Activated CD4-positive, alpha-beta T cell treated with anti-CD3 and anti-CD28 coated beads, Interleukin-2, amount 50 U/mL, for 4 hours (primary cell): ENCODE data around the gene TAOK1.
"Not testable (repeated sequence)": the region's sequence is repeated elsewhere in the genome, so short reads cannot be mapped to it uniquely, and the experiment has no call there.

Experiments
- DNase-seq, 2 experiments: peaks; one replicate each; pipeline ENCODE4 v3.0.0-alpha.2; 2020

Gene TAOK1

DNA sequence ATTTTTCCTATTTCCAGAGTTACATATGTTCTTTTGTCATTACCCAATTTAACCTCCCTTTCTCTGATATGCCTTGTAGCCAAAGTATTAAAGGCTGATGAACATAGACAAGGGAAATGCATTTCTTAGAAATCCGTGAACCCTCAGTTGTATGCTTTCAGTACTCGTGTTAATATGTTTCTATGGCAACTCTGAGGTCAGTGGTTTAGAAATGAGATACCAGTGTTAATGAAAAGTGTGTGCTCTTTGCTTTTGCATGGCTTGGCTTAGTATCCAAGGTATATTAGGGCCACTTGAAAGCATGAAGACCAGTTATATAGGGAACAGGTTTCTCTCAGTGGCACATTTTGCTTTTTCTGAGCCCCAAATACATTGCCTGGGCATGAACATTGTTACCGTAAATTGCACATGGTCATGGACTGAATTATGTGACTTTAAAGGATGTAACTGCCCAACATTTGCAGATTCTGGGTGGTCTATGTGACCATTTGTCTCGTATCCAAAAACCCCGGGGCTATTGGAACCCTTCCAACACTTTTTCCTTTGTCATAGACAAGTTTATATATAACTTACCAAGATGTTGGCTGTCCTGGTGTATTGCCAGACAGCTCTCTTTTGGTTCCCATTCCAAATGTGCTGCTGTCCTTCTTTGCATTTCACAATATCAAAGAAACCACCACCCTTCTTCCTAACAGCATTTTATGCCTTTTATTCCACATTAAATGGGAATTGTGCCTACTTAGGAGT, 159.2 kb downstream of the TAOK1 start:
- no peak for DNase-seq

DNA sequence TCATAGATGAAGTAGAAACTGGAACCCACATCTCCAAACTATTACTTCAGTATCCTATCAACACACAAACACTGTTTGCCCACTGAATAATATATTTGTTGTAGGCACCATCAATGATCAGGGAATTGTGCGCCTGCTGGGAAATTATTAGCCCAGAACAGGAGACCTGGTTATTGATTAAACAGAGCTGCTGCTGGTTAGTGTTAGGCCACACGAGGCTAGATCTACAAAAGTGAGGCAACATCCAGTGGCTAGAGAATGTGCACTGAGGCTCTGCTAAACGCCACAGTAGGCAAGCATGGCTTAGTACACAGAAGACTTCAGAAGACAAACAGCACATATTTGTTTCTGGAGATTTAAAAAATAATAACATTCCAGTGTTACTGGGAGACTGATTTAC, 165.7 kb downstream of the TAOK1 start:
- no peak for DNase-seq

- no peak for DNase-seq
These were observed 167.0 kb downstream of the TAOK1 start for GRCh38 chr17:29557085-29557738.

DNA sequence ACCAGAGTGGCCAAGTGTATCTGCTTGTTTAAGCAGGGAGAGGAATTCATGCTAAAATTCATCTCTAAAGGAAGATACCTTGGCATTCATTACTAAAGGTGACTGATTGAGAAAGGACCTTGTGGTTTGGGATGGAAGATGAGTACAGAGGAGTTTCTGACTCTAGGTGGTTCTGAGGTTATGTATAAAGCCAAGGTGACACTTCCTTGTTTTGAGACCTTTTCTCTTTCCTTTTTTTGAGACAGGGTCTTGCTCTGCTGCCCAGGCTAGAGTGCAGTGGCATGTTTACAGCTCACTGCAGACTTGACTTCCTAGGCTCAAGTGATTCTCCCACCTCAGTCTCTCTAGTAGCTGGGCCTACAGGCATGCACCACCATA, 167.6 kb downstream of the TAOK1 start:
- DNase-seq = no peak

GRCh38 chr17:29558139-29558538, 168.0 kb downstream of the TAOK1 start:
- not testable (repeated sequence) for DNase-seq

- no peak for DNase-seq
These were observed 169.5 kb downstream of the TAOK1 start for GRCh38 chr17:29559640-29560039.

GRCh38 chr17:29560316-29560715, 170.2 kb downstream of the TAOK1 start:
- DNase-seq = no peak

DNA sequence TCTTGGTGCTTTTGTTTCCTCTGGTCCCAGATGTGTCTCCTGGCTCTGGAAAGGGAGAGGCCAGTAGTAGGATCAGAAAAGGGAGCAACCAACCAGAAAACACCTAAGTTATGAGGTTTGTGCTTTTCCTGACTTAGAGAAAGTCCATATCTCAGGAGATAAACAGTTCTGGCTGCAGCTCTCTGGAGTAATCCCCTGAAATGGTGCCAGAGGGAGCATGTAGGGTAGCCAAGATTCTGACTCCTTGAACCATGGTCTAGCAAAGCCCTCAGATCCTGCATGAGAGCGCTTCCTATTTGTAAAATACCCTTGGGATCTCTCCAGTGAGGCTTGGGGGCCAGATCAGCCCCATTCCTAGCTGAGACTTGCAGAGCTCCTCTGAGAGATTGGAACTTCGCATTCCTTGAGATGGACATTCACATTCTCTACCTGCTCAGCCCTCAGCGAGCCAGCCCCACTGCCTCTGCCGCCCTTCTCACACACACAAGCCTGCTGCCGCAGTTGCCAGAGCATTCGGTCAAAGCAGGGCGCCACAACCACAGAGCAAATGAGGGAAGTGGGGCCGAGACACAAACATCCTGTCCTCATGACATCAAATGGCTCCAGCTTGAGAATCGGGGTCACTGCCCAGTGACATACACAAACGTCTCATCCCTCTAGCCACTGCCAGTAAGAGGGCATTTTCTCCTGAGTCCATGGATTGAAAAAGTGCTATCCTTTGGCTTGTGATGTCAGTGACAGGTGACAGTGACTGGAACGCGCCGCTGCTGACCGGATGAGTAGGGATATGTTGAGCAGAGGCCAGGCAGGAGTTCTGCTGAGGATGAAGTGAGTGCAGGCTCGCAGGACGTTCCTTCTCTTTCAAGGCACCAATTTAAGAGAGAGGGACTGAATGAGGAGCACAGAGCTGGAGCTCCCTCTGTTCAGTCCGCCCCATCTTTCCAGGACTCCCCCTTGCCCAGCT, 171.7 kb downstream of the TAOK1 start:
- DNase-seq = no peak

GRCh38 chr17:29562615-29563014, 172.5 kb downstream of the TAOK1 start:
- DNase-seq = no peak

DNA sequence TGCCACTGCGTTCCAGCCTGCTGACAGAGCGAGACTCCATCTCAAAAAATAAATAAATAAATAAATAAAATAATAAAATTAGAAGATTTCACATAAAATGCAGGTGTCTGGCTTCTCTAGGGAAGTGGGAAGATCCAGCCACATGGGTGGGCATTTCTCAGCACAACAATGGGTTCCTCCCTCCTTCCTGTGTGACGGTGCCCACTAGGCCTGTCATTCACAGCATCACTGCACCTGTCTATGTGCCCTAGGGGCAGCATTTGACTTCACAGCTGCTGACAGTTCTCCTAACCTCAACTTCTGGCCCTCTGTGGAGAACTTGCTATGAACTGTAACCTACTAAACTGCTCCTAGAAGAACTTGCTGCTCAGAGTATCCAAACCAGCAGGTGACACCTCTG, 173.7 kb downstream of the TAOK1 start:
- no peak for DNase-seq

DNA sequence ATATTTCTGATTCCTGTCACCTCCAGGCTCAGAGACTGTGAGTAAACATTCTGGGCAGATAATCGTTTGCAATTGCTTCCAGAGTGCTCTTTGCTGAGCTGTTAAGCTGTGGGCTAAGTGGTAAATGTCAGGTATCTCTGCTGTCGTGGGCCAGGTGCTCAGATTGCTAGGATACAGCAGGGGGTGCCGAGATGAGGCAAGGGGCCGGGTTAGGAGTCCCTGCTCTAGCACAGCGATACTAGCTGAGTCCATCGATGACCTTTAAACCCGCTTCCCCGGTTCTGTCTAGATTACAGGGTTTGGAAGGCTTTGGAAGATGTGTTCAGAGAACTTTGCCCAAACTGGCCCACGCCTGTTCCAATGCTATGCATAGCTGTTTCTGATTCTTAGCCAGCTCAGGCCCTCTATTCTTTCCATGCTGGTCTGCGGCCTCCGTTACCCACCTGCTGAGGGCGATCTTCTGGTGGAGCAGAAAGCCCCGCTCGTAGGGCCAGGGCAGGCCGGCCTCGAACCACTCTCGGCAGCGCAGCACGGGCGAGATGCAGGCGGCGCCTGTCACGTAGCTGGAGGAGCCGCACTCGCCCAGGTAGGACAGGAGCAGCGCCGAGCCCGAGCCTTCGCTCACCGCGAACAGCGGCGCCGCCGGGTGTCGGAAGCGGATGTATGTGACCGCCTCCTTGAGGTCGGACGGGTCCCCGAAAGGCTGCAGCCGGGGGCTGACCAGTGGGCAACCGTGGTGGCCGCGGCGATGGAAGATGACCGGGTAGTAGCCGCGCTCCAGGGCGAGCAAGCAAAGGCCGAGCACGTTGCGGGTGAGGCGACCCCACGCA, 175.7 kb downstream of the TAOK1 start:
- DNase-seq = peak; percentile 50 to 51

GRCh38 chr17:29566473-29567303, 176.5 kb downstream of the TAOK1 start, which contains the start of gene ABHD15:
ABHD15 (minus strand) TSS chr17:29567037; CDS start chr17:29566966, 71 bp downstream.
- DNase-seq = peak; percentile 36 to 43

GRCh38 chr17:29567304-29567553, 177.1 kb downstream of the TAOK1 start:
- no peak for DNase-seq

DNA sequence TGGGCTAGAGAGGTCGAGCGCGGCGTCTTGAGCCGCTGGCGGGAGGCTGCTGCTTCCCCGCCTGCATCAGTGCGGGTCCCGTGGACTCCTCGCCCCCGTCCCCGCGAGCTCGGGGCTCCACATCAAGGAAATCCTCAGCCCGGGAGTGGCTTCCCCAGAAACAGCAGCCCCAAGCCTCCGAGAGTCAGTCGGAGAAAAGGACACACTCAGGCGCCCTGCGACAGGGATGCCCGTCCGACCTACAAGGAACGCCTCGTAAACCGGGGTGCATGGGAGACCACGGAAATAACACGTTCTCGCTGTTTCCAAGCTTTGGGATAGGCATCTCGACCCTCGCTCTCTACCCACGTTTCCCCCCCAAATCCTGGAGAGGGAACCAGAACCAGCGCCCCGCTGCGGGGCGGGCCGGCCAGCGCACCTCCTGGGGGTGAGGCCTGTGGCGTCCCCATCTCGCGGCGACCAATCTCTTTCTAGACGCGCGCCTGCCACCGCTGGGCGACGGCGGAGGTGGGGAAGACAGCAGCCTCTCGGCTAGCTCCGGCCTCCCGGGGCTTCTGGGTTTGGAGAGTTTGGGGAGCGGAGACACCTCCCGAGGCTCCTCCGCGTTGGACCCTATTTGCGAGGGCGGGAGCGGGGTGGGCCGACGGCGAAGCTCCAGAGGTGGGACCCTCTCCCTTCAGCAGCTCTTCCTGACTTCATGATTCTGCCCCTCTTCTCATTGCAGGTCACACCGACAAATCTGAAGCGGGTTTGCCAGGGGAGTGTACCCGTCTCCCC, 177.6 kb downstream of the TAOK1 start:
- peak; percentile 63 to 65 for DNase-seq

- DNase-seq = peak; percentile 93
These were observed 178.4 kb downstream of the TAOK1 start, which contains the start of gene TP53I13 for GRCh38 chr17:29568331-29569244. TP53I13 (plus strand) TSS chr17:29568701; CDS start chr17:29568759, 58 bp downstream.

- DNase-seq = no peak
These were observed 179.2 kb downstream of the TAOK1 start for GRCh38 chr17:29569245-29569950.

GRCh38 chr17:29570521-29570920, 180.4 kb downstream of the TAOK1 start:
- DNase-seq = no peak

- DNase-seq = no peak
These were observed 181.3 kb downstream of the TAOK1 start for GRCh38 chr17:29571486-29571882.
